Endodermal cell (in vitro differentiated cells): ENCODE results near the gene NFATC2. TPM values are rescaled to one million over a fixed set of nuclear protein-coding genes. Genes with fewer than 3 reads are reported as not detected.

Experiments
- DNase-seq: peaks from one replicate; pipeline ENCODE4 v3.0.0-alpha.2; 2017
- H3K27ac ChIP-seq: 2 replicates; pipeline ENCODE4 v1.5.1; 2013; ENCODE audit warnings: mild to moderate bottlenecking, low read depth, low read length, moderate library complexity
- H3K27me3 ChIP-seq: 2 replicates; pipeline ENCODE4 v1.6.1; 2013; ENCODE audit warnings: mild to moderate bottlenecking, low read length, moderate library complexity; ENCODE audit not compliant: insufficient read depth, control insufficient read depth, poor library complexity, severe bottlenecking
- H3K36me3 ChIP-seq: 2 replicates; pipeline ENCODE4 v1.7.0; 2013; ENCODE audit warnings: mild to moderate bottlenecking, low read length, moderate library complexity; ENCODE audit not compliant: control insufficient read depth, insufficient read depth
- H3K4me1 ChIP-seq: one replicate; pipeline ENCODE4 v1.7.0; 2013; ENCODE audit warnings: low read length; ENCODE audit not compliant: control insufficient read depth, insufficient read depth
- H3K4me3 ChIP-seq: 2 replicates; pipeline ENCODE4 v1.5.1; 2013; ENCODE audit warnings: mild to moderate bottlenecking, low read length, moderate library complexity
- H3K9ac ChIP-seq: 2 replicates; pipeline ENCODE4 v1.6.1; 2013; ENCODE audit warnings: mild to moderate bottlenecking, low read length, moderate library complexity; ENCODE audit not compliant: poor library complexity, severe bottlenecking; ENCODE audit errors: extremely low read depth
- H3K9me3 ChIP-seq: 2 replicates; pipeline ENCODE4 v1.6.1; 2013; ENCODE audit warnings: mild to moderate bottlenecking, low read length, moderate library complexity; ENCODE audit not compliant: control insufficient read depth
- H3K27ac Mint-ChIP-seq: 2 replicates; pipeline ENCODE4 v1.8.0; 2020; ENCODE audit warnings: mixed read lengths
- H3K27me3 Mint-ChIP-seq: 2 replicates; pipeline ENCODE4 v1.8.0; 2021; ENCODE audit warnings: mild to moderate bottlenecking, mixed read lengths; ENCODE audit not compliant: insufficient read depth
- H3K36me3 Mint-ChIP-seq: 2 replicates; pipeline ENCODE4 v1.8.0; 2020; ENCODE audit warnings: low read depth, mixed read lengths
- H3K4me1 Mint-ChIP-seq: 2 replicates; pipeline ENCODE4 v1.8.0; 2020; ENCODE audit warnings: mixed read lengths
- H3K4me3 Mint-ChIP-seq: 2 replicates; pipeline ENCODE4 v1.8.0; 2020; ENCODE audit warnings: mild to moderate bottlenecking, moderate library complexity, mixed read lengths
- H3K9me3 Mint-ChIP-seq: 2 replicates; pipeline ENCODE4 v1.8.0; 2020; ENCODE audit warnings: mild to moderate bottlenecking, mixed read lengths
- WGBS, 2 experiments: methylation state at CpG; one replicate each; pipeline versions ENCODE4 v1.1.5 to v1.1.7; 2013; ENCODE audit warnings: missing lambda C conversion rate in 2 of 2, mixed read lengths in 1 of 2; ENCODE audit not compliant: insufficient coverage in 1 of 2, insufficient read length in 1 of 2; 5-methylcytosine and 5-hydroxymethylcytosine counted together
- total RNA-seq, 2 donors: library from RNA; stranded (reverse); fragmentation: NEBNext Ultra II Directional in 1 of 2; extraction: Animal tissue kit (Norgen Biotek cat#: 25700) in 1 of 2; gene quantifications; 2 replicates in 1 of 2; 3 replicates in 1 of 2; pipeline ENCODE4 v1.2.1, GENCODE V29; 2021
- TF ChIP-seq, protein P1 (sequence below): fragments of 200-600 bp; sonication (generic); conservative IDR thresholded peaks from 2 replicates; pipeline ENCODE4 v1.5.0; 2021; ENCODE audit warnings: antibody characterized with exemption, mild to moderate bottlenecking

The NFATC2 gene
- total RNA-seq, 2 donors from 2014 or later = 1.5 to 2.1 TPM

DNA sequence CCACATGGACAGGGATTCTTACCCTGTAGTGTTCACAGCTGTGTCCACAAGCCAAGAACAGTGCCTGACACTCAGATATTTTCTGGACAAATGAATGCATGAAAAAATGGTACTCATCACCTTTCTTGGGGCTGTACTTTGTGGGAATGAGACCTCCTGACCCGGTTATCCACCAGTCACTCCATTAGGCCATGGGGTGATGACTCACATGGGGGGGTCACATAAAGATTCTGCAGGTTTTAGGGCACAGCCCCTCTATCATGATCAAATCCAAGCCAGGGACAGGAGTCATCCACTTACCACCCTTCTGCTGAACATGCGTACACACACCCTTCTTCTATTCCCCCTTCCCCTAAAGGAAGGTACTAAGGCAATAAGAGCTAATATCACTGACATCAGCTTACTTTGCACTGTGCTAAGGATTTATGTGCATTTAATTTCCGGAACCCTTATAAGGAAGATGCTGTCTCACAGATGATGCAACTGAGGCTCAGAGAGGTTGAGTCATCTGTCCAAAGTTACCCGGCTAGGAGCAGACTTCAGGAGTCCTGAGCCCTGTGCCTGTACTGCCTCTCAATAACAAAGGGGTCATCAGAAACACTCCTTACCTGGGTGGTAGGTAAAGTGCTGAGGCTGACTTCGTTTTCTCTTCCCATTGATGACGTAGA lies 107.8 kb downstream of the NFATC2 start:
- H3K9me3 ChIP-seq = no peaks in the 10 kb centered on the region
- no peak overlapping the region for H3K9ac ChIP-seq
- no peaks in the 10 kb centered on the region for H3K36me3 ChIP-seq
- H3K27me3 Mint-ChIP-seq = no peaks in the 10 kb centered on the region
- TF ChIP-seq, protein P1, sequence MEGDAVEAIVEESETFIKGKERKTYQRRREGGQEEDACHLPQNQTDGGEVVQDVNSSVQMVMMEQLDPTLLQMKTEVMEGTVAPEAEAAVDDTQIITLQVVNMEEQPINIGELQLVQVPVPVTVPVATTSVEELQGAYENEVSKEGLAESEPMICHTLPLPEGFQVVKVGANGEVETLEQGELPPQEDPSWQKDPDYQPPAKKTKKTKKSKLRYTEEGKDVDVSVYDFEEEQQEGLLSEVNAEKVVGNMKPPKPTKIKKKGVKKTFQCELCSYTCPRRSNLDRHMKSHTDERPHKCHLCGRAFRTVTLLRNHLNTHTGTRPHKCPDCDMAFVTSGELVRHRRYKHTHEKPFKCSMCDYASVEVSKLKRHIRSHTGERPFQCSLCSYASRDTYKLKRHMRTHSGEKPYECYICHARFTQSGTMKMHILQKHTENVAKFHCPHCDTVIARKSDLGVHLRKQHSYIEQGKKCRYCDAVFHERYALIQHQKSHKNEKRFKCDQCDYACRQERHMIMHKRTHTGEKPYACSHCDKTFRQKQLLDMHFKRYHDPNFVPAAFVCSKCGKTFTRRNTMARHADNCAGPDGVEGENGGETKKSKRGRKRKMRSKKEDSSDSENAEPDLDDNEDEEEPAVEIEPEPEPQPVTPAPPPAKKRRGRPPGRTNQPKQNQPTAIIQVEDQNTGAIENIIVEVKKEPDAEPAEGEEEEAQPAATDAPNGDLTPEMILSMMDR = no peak
- no peak overlapping the region for H3K27ac Mint-ChIP-seq
- no peak overlapping the region for H3K4me3 ChIP-seq
- no peaks in the 10 kb centered on the region for H3K27me3 ChIP-seq
- no peaks in the 10 kb centered on the region for H3K4me1 ChIP-seq
- H3K27ac ChIP-seq = no peak overlapping the region
- H3K36me3 Mint-ChIP-seq = no peaks in the 10 kb centered on the region
- no peak overlapping the region for H3K4me3 Mint-ChIP-seq
- 90 to 93% methylated on average over 3 to 6 of the region's 6 CpGs for WGBS, 2 experiments
- DNase-seq = no peak
- H3K9me3 Mint-ChIP-seq = no peaks in the 10 kb centered on the region
- H3K4me1 Mint-ChIP-seq = peaks cover 10% of the 10 kb centered on the region

DNA sequence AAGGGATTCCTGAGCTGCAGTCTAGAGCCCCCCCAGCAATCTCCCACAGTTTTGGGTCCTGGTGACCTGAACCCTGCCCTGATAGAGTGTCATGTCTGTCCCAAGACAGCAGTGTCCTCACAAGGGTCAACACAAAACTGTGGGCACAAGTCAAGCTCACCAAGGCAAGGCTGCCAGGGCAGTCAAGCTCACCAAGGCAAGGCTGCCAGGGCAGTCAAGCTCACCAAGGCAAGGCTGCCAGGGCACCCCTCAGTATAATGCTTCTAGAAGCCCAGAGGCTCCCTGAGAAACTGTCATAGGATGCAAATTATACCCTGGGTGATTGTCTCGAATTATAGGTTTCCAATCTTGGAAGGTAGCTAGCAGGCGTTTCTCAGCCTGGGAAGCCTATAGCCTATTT lies 108.5 kb downstream of the NFATC2 start:
- TF ChIP-seq, protein P1 = no peak
- no peaks in the 10 kb centered on the region for H3K36me3 Mint-ChIP-seq
- Histone ChIP-seq H3K9me3 (no peaks in the 10 kb centered on the region), H3K27me3 (no peaks in the 10 kb centered on the region), H3K4me3 (no peak overlapping the region), H3K4me1 (no peaks in the 10 kb centered on the region), H3K36me3 (no peaks in the 10 kb centered on the region), H3K9ac (no peak overlapping the region), H3K27ac (no peak overlapping the region)
- H3K27ac Mint-ChIP-seq = no peak overlapping the region
- WGBS, 2 experiments = 93 to 100% methylated on average over 2 of the region's 2 CpGs
- no peaks in the 10 kb centered on the region for H3K27me3 Mint-ChIP-seq
- peaks cover 10% of the 10 kb centered on the region for H3K4me1 Mint-ChIP-seq
- no peak for DNase-seq
- H3K4me3 Mint-ChIP-seq = no peak overlapping the region
- no peaks in the 10 kb centered on the region for H3K9me3 Mint-ChIP-seq

DNA sequence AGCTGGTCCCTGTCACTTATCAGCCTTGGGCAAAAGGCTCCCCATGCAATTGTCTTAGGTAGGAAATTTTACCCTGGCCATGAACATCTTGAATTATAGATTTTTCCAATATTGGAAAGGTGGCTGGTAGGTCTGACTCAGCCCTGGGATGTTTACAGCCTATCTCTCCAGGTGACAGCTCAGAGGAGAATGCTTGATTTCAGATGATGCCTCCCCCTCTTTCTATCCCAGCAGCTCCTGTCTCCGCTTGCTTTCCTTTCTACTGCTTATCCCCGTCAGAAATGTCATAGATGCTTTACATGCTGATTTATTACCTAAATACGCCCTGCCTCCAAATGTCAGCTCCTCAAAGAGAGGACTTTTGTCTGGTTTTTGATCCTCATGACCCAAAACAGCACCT lies 109.6 kb downstream of the NFATC2 start:
- no peak for DNase-seq
- Mint-ChIP-seq H3K27me3 (no peaks in the 10 kb centered on the region), H3K27ac (no peak overlapping the region), H3K9me3 (no peaks in the 10 kb centered on the region), H3K4me1 (peaks cover 17% of the 10 kb centered on the region), H3K4me3 (no peak overlapping the region), H3K36me3 (no peaks in the 10 kb centered on the region)
- TF ChIP-seq, protein P1 = no peak
- no peak overlapping the region for H3K4me3 ChIP-seq
- no peaks in the 10 kb centered on the region for H3K9me3 ChIP-seq
- H3K27ac ChIP-seq = no peak overlapping the region
- H3K36me3 ChIP-seq = no peaks in the 10 kb centered on the region
- no peaks in the 10 kb centered on the region for H3K27me3 ChIP-seq
- no peak overlapping the region for H3K9ac ChIP-seq
- 91 to 96% methylated on average over 3 of the region's 3 CpGs for WGBS, 2 experiments
- H3K4me1 ChIP-seq = no peaks in the 10 kb centered on the region
